ENCODE results near the gene TMCC3. TPM values are rescaled to one million over a fixed set of nuclear protein-coding genes. Genes with fewer than 3 reads are reported as not detected.
"Not testable (repeated sequence)": the region's sequence is repeated elsewhere in the genome, so short reads cannot be mapped to it uniquely, and the experiment has no call there.

TMCC3 gene, protein sequence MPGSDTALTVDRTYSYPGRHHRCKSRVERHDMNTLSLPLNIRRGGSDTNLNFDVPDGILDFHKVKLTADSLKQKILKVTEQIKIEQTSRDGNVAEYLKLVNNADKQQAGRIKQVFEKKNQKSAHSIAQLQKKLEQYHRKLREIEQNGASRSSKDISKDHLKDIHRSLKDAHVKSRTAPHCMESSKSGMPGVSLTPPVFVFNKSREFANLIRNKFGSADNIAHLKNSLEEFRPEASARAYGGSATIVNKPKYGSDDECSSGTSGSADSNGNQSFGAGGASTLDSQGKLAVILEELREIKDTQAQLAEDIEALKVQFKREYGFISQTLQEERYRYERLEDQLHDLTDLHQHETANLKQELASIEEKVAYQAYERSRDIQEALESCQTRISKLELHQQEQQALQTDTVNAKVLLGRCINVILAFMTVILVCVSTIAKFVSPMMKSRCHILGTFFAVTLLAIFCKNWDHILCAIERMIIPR
- 3.1 TPM in 2 replicates for total RNA-seq (2014; rRNA removed; shearing (Covaris generic))
- polyA plus RNA-seq (2015; cell fraction: cytosol; rRNA removed), result 1.7 and 3.3 TPM in 2 replicates
- 1.0 and 4.2 TPM in 2 replicates for polyA plus RNA-seq (2015; cell fraction: nucleus; rRNA removed)

DNA sequence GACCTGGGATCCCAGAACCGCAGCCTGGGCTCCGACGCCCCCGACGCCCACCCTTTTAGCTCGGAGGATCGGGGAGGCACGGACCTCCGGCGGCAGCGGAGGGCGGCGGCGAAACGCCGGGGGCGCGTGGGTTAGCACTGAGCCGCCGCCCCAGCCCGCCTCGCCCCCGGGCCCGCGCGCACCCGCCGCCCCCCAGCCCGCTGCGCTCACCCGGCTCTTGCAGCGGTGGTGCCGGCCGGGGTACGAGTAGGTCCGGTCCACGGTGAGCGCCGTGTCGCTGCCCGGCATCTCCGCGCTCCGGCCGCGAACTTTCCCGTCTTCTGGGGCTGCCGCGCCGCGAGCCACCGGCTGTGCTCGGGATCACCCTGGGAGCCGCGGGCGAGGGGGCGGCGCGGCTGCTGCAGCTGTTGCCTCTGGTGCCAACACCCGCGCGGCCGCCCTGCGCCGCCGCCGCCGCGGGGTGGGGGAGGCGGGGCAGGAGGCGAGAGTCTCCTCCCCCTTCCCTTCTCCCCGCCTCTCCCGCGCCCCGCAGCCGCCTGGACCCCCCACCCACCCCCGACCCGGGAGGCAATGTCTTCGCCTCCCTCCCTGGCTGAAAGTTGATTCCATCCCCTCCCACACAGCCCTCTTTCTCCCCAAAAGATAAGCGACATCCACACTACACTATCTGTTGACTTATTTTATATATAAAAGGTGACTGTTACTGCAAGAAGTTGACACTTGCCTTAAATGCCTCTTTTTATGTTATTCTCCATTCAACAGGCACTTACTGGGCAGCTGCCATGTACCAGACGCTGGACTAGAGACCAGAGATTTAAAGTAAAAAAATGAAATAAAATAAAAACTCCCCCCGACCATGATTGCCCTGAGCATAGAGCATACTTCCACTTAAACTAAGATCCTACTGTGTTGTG lies at the start of gene TMCC3:
TSS of gene TMCC3 (minus strand) at position 415 of the 914 bp plus-strand sequence. CDS start at position 288, 127 bp downstream.
- in situ Hi-C loops (cut with HindIII; ENCODE audit: low pct_unique_long_range_greater_than_20kb, low sequenced_read_pairs), result no loop called here
- DNase-seq (ENCODE audit: low read depth, low spot score), result peak; percentile 40

DNA sequence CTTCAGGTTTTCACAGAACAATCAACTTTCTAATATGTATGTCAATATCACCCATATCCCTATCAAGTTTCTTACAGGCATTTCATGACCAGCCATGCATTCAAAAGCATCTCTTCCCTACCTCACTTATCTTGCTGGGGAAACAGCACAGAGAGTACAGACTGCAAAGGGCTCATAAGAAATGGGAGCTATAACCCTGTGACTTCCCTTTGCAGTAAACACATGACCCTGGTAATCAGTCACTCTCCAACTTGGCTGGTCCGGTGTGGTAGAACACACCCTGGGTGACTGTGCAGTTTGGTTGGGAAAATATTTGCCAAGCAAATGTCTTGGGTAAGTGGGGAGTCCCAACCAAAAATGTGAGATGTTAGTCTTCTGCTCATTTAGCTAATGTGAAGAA lies 49.4 kb upstream of the TMCC3 start:
- in situ Hi-C loops (cut with HindIII; ENCODE audit: low pct_unique_long_range_greater_than_20kb, low sequenced_read_pairs), result no loop called here
- DNase-seq (ENCODE audit: low read depth, low spot score), result no peak

DNA sequence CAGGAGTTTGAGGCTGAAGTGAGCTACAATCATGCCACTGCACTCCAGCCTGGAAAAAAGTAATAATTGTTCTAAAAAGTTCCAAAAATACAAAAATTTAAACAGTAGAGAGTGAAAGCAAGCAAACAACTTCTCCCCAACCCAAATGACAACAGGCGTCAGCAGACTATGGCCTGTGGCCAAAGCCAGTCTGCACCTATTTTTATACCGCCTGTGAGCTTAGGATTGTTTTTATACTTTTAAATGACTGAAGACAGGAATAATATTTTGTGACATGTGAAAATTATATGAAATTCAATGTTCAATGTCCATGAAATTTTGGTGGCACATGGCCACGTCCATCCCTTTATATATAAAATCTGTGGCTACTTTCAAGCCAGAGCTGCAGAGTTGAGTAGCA lies 48.2 kb upstream of the TMCC3 start:
- DNase-seq (ENCODE audit: low read depth, low spot score), result no peak
- in situ Hi-C loops (cut with HindIII; ENCODE audit: low pct_unique_long_range_greater_than_20kb, low sequenced_read_pairs), result no loop called here

DNA sequence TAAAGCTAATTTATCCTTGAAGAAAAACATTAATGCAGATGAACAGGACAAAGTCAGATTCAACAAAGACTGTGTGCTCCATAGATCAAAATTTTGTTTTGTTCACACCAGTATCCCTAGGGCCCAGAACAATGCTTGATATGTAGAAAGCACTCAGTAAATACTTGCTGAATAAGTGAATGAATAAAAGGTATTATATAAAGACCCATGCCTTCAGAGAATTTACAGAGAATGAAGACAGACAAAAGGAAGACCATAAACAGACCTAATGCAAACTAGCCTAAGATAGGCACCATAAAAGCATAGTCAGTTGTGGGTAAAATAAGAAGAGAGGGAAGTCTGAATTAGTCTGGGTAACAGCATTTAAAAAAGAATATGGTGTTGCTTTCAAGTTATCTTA lies 47.3 kb upstream of the TMCC3 start:
- in situ Hi-C loops (cut with HindIII; ENCODE audit: low pct_unique_long_range_greater_than_20kb, low sequenced_read_pairs), result no loop called here
- no peak for DNase-seq (ENCODE audit: low read depth, low spot score)

DNA sequence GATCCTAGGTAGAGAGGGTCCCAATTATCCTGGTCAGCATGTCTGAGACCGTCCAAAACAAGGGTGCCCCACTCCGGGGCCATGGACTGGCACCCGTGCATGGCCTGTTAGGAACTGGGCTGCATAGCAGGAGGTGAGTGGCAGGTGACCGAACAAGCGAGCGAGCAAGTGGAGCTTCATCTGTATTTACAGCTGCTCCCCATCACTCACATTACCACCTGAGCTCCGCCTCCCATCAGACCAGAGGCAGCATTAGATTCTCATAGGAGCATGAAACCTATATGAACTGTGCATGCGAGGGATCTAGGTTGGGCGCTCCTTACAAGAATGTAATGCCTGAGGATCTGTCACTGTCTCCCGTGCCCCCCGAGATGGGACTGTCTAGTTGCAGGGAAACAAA lies 44.4 kb upstream of the TMCC3 start:
- in situ Hi-C loops (cut with HindIII; ENCODE audit: low pct_unique_long_range_greater_than_20kb, low sequenced_read_pairs), result no loop called here
- DNase-seq (ENCODE audit: low read depth, low spot score), result no peak

DNA sequence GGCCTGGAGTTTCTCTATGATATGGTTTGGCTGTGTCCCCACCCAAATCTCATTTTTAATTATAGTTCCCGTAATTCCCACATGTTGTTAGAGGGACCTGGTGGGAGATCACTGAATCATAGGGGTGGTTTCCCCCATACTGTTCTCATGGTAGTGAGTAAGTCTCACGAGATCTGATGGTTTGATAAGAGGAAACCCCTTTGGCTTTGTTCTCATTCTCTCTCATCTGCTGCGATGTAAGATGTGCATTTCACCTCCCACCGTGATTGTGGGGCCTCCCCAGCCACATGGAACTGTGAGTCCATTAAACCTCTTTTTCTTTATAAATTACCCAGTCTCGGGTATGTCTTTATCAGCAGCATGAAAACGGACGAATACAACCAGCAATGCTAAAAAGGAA lies 42.5 kb upstream of the TMCC3 start:
- in situ Hi-C loops (cut with HindIII; ENCODE audit: low pct_unique_long_range_greater_than_20kb, low sequenced_read_pairs), result not testable (repeated sequence)

DNA sequence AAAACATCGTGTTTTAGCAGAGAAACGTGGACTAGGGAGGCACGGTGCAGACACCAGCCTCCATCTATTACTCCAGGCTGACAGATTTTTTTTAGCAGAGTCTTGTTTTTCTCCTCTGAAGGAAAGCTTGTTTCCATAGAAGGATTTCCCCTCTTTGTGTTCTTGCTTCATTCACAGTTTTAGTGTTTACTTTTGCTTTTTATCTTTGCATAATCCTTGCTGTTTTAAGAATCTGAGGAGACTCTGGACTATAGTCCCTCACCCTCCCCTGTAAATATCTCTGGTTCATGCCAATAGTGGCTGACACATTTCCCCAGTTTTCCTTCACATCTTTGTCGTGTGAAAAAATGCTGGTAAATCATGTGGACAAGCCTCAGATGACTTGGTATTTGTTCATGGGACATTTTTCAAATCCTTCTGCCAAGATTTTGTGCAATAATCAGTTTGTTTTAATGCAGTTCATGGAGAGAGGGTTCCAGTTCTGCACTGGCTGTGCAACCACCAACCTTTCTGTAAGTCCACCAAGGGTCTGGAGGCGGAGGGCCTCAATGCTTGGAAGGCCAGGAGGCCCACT lies 39.9 kb upstream of the TMCC3 start:
- no peak for DNase-seq (ENCODE audit: low read depth, low spot score)
- in situ Hi-C loops (cut with HindIII; ENCODE audit: low pct_unique_long_range_greater_than_20kb, low sequenced_read_pairs), result no loop called here

More for the DNA sequence above, 42.5 kb upstream of the TMCC3 start:
- not testable (repeated sequence) for DNase-seq (ENCODE audit: low read depth, low spot score)

DNA sequence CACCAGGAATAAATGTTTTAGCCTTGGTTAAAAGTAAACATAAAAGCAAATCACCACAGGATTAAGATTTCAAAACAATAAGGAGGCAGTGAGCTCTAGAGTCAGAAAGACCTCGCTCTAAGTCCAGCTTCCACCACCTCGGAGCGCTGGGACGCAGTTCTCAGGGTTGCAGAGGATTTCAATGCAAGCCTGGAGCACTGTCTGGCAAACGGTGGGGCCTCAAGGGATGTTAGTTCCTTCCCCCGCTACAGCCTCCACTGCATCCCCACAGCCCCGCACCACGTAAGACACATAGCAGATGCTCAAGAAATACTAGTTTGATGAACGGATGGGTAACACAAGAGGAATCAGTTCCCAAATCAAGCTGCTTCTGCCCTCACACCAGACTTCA lies 39.3 kb upstream of the TMCC3 start:
- DNase-seq (ENCODE audit: low read depth, low spot score), result no peak
- in situ Hi-C loops (cut with HindIII; ENCODE audit: low pct_unique_long_range_greater_than_20kb, low sequenced_read_pairs), result no loop called here

DNA sequence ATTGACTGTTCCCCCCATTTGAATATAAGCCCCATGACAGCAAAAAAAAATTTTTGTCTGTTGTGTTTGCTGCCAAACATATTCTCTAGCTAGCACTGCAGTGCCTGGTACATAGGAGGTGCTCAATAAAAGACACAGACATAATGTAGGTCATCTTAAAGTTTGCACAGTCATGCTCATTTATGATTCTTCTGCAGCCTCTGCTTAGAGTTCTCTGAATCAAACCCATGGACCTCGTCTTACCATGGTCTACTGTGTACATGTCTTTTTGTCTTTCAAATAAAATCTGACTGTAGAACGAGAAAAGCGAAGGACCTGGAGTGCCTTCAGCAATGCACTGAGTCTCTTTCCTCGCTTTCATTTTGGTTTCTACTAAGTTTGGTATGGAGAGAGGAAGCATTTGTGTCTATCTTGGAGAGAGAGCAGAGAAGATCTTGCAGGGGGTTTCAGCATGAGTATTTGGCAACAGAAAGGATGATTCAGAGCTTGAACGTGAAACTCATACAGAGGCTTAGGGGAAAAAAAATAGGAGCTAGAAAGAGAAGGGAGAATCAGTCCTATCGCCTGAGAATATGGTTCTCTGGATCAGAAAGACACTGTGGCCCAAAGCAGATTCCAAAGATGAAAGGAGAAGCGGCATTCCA lies 38.8 kb upstream of the TMCC3 start:
- DNase-seq (ENCODE audit: low read depth, low spot score), result no peak
- in situ Hi-C loops (cut with HindIII; ENCODE audit: low pct_unique_long_range_greater_than_20kb, low sequenced_read_pairs), result no loop called here

DNA sequence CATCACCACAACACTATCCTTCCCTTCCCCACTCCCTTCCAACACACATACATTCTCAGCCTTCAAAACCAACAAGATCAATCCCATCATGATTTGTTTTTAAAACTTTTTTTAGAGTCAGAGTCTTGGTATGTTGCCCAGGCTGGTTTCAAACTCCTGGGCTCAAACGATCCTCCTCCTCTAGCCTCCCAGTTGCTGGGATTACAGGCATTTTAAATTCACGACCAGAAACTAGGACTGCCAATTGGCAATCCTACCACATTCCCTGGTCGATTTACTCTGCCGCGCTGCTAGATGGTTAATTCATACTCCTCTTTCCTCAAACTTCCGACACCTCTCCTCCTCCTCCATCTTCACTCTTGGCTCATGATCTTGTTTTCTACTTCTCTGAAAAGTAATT lies 37.5 kb upstream of the TMCC3 start:
- in situ Hi-C loops (cut with HindIII; ENCODE audit: low pct_unique_long_range_greater_than_20kb, low sequenced_read_pairs), result no loop called here
- DNase-seq (ENCODE audit: low read depth, low spot score), result no peak

DNA sequence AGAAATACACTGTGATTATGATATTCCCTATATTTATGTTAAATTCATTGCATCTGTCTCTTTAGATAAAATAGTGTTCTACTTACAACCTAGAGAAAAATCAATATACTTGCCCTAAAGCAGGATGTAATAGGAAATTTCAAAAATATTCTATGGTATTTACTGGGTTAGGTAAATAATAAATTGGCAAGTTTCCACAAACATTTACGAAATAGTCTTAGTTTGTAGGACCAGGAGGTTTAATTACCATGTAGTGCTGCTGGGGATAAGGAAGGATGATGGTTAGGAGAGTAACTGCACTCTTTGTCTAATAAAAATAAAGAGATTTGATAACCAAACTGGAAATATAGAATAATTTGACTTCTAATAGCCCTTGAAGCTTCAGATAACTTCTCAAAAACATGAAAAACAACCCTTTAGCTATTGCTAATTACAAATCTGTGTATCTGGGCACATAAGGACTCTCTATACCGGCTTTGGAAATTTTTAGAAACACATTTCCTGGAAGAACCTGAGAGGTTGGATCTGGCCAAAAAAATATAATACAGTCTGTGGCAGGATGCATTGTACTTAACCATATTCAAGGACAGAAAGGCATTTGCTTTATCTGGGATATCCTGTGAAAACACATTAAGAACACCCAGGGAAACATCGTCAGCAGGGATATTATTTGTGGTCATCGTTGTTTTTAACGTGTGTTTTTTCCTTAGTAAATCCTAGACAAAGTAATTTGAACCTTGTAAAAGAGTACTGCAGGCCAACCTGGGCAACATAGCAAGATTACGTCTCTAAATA lies 36.7 kb upstream of the TMCC3 start:
- no peak for DNase-seq (ENCODE audit: low read depth, low spot score)
- in situ Hi-C loops (cut with HindIII; ENCODE audit: low pct_unique_long_range_greater_than_20kb, low sequenced_read_pairs), result no loop called here

DNA sequence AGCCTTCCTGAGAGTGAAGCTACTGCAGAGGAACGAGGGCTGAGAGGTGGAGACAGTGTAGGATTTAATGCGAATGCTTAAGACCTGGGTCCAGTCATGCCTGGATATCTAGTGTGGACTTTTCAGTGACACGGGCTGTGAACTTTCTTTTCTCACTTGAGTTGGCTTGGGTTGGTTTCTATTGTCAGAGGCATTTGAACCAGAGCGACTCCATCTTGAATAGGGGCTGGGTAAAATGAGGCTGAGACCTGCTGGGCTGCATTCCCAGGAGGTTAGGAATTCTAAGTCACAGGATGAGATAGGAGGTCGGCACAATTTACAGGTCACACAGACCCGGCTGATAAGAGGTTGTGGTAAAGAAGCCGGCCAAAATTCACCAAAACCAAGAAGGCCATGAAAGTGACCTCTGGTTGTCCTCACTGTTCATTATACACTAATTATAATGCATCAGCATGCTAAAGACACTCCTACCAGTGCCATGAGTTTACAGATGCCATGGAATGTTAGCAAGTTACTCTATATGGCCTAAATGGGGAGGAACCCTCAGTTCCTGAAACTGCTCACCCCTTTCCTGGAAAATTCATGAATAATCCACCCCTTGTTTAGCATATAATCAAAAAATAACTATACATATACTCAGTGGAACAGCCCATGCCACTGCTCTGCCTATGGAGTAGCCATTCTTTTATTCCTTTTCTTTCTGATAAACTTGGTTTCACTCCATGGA lies 34.2 kb upstream of the TMCC3 start:
- DNase-seq (ENCODE audit: low read depth, low spot score), result no peak
- in situ Hi-C loops (cut with HindIII; ENCODE audit: low pct_unique_long_range_greater_than_20kb, low sequenced_read_pairs), result no loop called here

DNA sequence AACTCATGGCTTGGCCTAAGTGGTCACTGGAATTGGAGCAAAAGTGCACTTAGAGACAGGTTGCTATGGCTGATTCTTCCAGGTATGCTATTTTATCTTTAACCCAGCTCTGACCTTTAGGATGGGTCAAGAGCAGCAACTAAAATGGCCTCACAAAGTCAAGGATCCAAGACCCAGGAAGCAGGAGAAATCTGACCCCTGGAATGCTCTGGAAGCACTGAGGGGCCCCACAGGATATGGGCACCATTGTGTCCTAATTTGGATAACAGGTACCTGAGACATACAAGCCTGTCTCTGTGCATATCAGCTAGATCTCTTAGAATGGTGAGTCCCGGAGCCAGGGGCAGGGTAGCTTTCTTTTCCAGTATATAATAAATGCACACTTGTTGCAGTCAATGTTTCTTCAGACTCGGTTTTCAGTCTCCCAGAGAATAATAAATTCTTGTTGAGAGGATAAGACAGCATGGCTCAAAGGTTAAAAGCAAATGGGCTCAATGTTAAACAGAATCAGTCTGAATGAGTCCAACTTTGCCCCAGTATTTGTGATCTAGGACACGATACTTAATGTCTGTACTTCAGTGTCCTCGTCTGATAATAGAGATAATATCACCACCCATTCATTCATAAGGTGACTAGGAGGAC lies 29.3 kb upstream of the TMCC3 start:
- no peak for DNase-seq (ENCODE audit: low read depth, low spot score)
- in situ Hi-C loops (cut with HindIII; ENCODE audit: low pct_unique_long_range_greater_than_20kb, low sequenced_read_pairs), result no loop called here

DNA sequence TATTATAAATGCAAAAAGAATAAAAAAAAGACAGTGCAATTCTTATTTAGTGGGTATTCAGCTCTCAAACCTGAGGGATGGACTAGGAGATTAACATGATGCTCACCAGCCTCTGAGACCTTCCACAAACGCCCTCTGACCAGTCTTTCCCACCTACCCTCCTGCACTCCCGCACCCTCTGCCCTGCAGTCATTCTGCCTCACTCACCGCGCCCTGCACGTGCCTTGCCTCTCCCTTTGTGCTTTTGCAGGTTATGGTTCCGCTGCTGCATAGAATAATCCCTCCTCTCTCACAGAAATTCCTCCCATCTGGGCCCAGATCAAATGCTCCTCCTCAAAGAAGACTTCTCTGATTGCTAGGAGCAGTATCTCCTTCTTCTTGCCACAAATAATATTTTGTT lies 28.5 kb upstream of the TMCC3 start:
- no peak for DNase-seq (ENCODE audit: low read depth, low spot score)
- in situ Hi-C loops (cut with HindIII; ENCODE audit: low pct_unique_long_range_greater_than_20kb, low sequenced_read_pairs), result no loop called here

DNA sequence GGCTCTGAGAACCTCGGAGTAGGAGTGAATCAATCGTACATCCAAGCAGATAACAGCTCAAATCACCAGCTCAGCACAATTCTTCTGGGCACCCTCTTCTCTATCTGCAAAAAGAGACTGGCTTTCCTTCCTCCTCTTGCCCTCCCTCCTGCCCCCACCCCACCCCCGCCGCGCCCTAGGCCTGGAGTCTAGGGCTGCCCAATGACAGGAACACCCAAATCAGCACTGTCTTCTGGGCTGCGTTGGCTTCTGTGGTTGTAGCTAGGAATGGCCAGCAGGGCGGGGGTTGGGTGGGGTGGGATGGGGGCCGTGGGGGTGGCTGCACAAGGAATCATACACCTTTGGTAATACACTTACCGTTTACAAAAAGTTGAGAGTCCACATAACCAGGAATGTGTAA lies 28.0 kb upstream of the TMCC3 start:
- no peak for DNase-seq (ENCODE audit: low read depth, low spot score)
- in situ Hi-C loops (cut with HindIII; ENCODE audit: low pct_unique_long_range_greater_than_20kb, low sequenced_read_pairs), result no loop called here

DNA sequence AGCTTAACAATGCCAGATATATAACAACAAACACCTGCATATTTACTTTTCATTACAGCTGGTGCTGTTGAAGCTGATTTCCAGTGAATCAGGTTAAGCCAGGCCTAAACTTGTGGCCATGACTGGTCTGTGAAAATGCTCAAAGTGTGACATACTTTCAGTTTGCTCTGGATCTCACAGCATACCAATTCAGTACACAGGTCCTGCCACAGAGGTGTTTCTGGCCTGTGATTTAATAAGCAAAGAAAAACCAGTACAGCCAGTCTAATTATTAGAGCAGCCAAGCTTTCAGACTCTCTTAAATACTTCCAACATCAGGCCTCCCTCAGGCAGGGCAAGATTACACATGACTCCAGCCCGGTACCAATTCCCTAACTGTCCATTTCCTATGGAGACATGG lies 27.4 kb upstream of the TMCC3 start:
- in situ Hi-C loops (cut with HindIII; ENCODE audit: low pct_unique_long_range_greater_than_20kb, low sequenced_read_pairs), result no loop called here
- DNase-seq (ENCODE audit: low read depth, low spot score), result no peak

Data from SK-MEL-5 (cell line).